GF-D8 (cell line): ENCODE measurements around the gene CBS.
"Not testable (repeated sequence)": the region's sequence is repeated elsewhere in the genome, so short reads cannot be mapped to it uniquely, and the experiment has no call there.

Experiments
- DNase-seq: peaks from one replicate; lab custom pipeline; 2025; lab: John Stamatoyannopoulos, UW

CBS gene

DNA sequence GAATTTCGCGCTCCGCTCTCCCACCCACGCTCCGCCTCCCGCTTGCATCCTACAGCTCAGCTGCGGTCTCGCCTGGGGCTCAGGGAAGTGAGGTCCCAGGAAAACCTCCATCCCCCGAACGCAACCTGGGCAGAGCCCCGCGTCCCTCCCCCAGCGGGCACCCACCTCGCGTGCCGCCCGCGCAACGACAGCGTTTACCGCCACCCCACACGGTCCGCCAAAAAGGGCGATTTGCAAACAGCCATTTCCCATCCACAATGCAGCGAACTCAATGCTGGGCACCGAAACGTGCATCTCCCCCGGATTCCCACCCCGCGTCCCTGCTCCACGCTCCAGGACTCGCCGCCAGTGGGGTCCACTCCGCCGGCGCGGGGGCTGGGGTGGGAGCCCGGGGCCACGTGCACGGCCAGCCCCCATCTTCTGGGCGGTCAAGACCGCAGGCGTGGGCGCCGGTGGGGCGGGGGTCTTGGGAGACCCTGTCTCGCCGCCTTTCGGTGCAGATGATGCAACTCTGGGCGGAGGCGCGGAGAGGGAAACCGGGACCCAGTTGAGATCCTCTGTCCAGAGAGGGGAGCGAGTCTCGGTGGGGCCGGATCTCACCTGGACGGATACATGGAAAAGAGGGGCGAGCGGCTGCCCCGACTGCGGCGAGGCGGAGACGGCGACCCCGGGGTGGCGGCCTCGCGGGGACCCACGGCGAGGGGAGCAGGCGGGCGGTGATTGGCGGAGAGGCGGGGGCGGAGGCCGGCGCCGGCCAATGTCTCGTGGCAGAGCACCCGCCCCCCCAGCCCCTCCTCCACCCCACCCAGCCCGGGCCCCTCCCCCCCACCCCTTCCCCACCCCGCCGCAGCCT is at the start of gene CBS:
Gene CBS (minus strand): TSS at position 666 of the 853 bp plus-strand sequence. CDS start 3,642 bp downstream, outside the sequence.
- not testable (repeated sequence) for DNase-seq

DNA sequence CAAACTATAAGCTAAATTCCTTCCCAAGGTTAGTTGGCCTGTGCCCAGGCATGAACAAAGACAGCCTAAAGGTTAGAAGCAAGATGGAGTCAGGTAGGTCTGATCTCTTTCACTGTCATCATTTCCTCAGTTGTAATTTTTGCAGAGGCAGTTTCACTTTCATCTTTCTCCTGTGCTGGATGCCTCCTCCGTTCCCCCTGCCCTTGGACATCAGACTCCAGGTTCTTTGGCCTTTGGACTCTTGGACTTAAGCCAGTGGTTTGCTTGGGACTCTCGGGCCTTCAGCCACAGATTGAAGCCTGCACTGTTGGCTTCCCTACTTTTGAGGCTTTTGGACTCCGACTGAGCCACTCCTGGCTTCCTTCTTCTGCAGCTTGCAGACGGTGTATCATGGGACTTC is 40.3 kb upstream of the CBS start:
- not testable (repeated sequence) for DNase-seq

DNA sequence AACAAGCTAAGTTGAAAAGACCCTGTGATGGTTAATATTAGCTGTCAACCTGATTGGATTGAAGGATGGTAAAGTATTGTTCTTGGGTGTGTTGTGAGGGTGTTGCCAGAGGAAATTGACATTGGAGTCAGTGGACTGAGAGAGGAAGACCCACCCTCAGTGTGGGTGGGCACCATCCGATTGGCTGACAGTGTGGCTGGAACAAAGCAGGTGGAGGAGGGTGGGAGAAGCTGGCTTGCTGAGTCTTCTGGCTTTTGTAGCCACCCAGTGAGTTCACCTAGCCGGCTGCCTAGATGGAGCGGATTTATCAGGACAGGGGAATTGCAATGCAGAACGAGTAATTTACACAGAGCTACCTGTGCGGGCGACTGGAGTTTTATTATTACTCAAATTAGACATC is 38.8 kb upstream of the CBS start:
- DNase-seq, result not testable (repeated sequence)

DNA sequence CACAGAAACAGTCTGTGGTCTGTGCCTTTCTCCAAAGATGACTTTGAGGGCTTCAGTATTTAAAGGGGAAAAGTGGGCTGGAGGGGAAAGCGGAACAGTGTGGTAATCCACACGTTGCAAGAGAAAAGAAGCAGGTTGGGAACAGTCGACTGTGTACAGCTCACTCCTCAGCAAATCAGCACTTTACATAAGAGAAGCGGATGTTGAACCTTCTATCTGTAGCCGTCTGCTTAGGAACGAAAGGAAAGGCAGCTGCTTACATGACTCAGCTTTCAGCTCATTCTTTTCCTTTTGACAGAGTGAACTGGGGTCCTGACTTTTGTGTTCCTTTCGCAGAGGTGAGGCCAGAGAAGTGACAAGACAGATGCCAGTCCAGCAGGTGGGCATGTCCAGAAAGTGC is 33.4 kb upstream of the CBS start:
- DNase-seq, result not testable (repeated sequence)

- not testable (repeated sequence) for DNase-seq
Measured at GRCh38 chr21:43108177-43108576, 32.5 kb upstream of the CBS start.

- DNase-seq, result not testable (repeated sequence)
Measured at GRCh38 chr21:43107794-43108137, 32.1 kb upstream of the CBS start.

- DNase-seq, result not testable (repeated sequence)
Measured at GRCh38 chr21:43106965-43107793, 31.5 kb upstream of the CBS start, which contains the start of gene U2AF1. Gene U2AF1 (minus strand): TSS chr21:43107570. CDS start chr21:43107494, 76 bp downstream.

DNA sequence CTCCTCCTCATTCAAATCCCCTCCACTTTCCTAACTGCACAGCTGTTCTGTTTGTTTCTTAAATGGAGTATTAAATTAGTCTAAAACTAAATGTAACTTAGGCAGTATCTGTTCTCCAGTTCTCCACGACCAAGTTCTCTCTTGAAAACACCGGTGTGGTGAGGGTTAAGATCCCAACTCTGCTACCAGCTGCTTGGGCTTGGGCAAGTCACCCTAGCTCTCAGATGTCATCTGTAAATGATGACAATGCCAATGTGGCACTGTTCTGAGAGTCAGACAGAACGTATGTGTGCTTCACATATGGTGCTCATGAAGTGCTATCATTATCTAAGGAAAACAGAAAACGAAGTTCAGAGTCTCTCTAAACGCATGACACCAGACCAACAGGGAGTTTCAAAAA is 29.0 kb upstream of the CBS start:
- DNase-seq, result not testable (repeated sequence)

DNA sequence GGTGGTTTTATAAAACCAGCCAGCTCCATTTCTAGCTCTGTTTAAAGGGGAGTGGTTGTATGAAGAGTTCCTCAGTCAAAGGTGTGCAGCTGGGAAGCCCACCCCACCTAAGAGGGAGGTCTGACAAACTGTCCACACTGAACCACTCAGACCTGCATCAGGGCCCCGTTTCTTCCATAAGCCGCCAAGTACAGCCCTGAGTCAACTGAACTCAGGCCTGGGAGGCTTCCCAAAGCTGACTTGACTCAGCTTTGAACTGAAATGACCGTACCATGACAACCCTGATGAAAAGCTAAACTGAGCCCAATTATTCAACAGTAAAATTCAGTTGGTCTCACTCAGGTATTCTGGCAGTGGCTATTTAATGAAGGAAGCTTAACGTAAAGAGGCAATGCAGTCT is 26.6 kb upstream of the CBS start:
- DNase-seq, result not testable (repeated sequence)

DNA sequence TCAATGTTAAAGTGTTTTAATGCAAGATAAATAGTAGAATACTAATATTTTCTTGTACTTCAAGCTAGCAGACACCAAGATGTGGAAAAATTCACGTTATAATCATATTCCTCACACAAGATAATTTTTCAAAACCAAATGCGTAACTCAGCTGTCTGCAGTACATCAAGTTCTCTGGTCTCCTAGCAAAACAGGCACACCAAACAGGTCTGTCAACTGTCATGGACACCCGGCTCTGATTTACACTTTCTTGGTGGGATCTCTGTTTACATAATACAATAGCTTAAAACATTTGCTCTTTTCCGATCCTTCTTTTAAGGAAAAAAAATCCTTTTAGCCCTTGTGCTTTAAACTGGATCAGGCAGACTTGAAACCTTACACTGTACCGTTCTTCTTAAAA is 26.0 kb upstream of the CBS start:
- not testable (repeated sequence) for DNase-seq

DNA sequence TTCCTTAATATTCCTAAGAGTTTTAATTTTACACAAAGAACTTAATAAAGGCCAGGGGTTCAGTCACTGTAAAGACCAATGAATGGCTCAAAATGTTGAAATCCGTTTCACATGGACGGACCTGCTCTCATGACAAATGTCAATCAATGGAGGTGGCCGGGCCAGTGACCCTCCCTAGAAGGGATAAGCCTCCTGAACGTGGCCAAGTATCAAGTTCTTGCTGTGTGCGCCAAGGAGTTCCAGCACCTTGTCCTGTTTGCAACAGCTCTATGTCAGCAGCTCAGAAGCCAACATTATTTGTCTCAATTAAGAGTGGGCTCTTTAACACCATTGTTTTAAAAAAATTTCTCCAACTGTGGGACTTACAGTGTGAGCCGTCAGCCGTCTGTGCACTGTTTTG is 25.4 kb upstream of the CBS start:
- DNase-seq, result not testable (repeated sequence)

DNA sequence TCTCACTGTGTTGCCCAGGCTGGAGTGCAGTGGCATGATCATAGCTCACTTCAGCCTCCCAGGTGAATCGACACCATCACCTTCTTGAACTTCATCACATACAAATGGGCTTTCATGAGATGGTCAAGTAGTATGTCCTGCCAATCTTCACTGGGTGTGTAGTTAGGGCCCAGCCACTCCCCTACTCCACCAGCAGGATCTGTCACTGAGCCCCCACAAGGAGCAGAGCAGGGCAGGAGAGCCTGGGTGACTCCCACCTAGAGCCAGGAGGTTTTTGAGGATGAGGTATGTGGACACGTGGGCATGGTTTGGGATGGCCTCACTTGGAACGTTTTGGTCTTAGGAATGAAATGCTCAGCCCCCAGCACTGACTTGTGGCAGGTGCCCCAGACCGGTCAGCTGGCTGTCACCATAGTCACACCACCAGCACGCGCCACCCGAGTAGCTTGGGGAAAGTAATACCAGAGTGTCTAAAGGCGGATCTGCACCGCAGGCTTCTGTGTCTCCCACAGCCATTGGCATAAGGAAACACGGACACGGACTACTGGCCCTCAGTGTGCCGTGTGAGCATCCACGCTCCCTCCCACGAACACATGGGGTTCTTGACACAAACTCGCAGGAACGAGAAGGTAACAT is 16.5 kb upstream of the CBS start:
- not testable (repeated sequence) for DNase-seq

DNA sequence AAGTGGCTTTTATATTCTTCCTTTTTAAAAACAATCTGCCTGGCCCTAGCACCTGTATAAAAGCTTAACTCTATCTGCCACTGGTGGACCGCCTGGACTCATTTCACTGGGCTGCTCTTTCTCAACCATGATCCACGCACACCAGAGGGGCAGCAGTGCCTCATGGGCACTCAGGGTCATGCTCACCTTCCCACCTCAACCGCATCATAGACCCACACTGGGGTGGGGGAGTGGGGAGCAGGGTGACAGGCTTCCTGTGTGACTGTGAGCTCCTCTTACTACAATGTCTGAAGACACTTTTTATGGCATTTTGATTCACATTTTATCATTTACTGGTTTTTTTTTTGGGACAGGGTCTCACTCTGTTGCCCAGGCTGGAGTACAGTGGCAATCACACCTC is 15.3 kb upstream of the CBS start:
- DNase-seq, result not testable (repeated sequence)

DNA sequence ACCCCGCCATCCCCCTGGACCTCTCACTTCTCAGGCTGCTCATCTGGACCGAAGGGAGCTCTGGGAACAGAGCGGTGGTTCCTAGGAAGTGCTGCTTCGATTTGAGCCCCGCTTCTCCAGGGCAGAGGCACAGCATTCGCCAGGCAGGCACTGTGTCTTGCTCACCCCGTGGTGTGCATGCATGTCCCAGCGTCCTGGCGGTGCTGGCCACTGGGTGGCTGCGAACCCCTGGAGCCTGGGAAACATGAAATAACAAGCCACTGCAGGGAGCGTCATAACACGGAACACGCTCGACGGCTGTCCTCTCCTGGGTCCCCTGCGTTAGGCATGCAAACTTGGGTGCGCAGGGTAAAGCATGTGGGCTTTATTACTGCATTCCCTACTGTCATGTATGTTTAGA is 13.8 kb upstream of the CBS start:
- not testable (repeated sequence) for DNase-seq

DNA sequence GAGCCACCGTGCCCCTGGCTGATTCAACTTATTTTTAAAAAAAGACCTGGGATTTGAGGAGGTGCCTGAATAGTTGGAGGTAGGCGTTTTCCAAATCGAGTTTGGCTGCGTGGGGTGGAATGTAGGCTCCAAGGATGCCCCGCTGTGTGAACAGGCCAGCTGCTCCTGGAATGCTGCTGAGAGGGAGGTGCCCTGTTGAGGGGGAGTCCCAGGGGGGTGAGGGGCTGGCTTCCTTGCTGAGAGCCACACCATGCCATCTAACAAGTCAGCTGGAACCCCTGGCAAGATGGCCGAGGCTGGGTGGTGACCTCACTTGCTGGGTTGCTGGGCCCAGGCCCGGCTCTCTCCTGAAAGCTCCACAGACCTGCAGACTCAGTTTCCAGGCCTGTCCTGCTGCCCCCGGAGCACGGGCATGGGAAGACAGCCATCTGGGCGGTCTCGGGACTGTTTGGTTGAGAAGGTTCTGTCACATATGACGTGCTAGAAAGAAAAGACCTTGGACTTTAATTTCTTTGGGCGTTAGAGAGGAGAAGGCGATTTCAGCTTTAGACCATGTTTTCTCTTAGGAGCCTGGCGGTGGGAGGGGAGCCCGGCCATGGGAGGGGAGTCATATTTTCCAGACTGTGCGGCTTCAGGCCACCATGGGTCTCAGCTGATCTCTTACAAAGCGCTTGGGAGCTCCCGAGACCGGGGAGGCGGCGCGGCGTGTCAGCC is 7.1 kb upstream of the CBS start:
- DNase-seq, result not testable (repeated sequence)

DNA sequence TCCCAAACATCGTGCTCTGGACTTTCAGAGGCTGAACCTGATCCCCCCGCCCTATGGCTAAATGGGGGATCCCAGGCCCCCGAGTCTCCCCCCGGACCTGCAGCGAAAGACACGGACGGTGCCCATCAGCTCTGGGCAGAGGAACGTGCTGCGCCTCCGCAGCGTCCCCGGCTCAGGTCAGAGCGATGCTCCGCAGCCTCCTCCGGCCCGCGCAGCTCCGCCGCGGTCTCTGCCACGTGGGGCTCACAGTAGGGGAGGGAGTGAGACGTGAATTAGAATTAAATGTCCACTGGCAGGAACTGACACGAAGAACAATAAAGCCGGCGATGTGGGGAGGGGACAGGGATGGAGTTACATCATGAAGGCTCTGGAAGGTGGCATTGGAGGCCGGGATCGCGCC is 1.0 kb upstream of the CBS start:
- not testable (repeated sequence) for DNase-seq

GRCh38 chr21:43076023-43076637 is 495 bp upstream of the CBS start:
- DNase-seq, result not testable (repeated sequence)

- DNase-seq, result not testable (repeated sequence)
Measured at GRCh38 chr21:43074401-43075169, 1.1 kb downstream of the CBS start.

DNA sequence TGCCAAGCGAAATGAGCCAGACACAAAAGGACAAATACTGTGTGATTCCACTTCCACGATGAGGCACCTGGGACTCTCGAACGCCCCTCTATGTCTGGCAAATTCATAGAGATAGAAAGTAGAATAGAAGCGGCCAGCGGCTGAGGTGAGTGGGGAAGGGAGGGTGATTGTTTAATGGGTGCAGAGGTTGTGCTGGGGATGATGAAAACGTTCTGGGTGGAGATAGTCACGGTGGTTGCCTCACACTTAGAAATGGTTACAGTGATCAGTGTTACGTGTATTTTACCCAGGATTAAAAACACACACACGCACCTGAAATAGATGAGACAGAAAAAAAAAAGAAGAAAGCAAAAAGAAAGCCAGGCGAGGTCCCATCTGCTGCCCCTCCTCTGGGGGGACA is 2.9 kb downstream of the CBS start:
- not testable (repeated sequence) for DNase-seq

- not testable (repeated sequence) for DNase-seq
Measured at GRCh38 chr21:43069682-43070081, 6.0 kb downstream of the CBS start.
